ENCODE results near the gene WDR31.

Gene WDR31

GRCh38 chr9:113331780-113332179 lies 8.3 kb downstream of the WDR31 start:
- DNase-seq (ENCODE audit: low spot score), result no peak

DNA sequence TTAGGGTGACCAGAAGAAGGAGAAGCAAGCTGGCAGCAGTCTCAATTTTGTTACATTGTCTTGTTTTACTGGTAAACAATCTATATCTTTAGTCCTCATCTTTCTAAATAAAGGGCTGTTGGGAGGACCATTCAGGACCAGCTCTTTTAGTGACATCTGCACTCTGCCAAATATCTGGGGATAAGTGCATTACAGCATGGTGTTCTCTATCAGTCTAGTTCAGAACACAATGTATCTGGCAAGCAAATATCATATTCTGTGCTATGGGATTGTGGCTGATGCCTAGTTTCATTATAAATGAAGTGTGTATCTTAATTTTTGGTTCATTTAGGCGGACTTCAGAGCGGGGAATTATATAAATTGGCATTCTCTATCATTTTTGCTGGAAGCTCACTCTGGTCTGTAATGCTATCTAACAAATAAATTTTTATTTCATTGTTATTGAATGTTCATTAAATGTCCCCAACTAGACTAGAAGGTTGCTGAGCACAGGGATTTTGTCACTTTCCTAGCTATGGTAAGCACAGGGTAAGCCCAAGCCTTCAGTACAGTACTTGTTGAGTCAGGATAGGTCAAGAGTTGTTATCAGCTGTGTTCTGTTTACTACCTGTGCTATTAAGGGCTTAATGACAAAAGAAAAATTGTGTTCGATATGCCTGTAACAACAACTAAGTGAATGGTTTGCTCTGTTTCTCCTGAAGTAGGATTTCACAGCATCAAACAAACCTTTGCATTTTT lies 11.9 kb downstream of the WDR31 start:
- DNase-seq (ENCODE audit: low spot score), result no peak

GRCh38 chr9:113326230-113326629 lies 13.8 kb downstream of the WDR31 start:
- DNase-seq (ENCODE audit: low spot score), result no peak

DNA sequence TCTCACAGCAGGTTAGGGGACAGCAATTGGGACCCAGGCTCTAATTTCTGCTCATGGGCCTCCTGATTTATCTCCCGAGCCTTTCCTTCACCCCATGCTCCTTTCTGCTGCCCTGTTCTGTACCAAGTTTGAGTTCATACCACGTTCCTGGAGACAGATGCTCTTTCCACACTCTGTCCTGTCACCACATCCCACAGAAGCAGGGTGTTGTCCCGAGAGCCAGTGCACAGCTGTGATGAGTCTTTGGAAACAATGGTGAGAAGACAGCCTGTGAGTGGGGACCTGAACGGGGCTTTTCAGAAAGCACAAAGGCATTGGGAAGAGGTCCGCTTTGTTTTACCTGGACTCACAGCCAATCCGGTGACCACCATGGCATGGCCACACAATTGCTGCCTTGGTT lies 17.4 kb downstream of the WDR31 start:
- no peak for DNase-seq (ENCODE audit: low spot score)

DNA sequence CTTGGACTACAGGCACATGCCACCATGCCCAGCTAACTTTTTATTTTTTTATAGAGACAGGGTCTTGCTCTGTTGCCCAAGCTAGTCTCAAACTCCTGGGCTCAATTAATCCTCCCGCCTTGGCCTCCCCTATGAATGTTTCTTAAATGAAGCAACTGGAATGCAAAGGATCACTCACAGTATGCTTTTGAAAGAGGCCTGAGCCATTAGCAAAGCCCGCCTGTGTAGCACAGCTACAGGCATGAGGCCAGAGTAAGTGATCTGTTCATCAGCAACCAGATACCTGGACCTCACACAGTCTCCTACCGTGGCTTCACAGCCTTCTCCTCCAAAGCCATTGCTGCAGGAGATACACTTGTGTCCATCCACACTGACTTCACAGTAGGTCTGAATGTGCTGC lies 20.0 kb downstream of the WDR31 start:
- DNase-seq (ENCODE audit: low spot score), result no peak

DNA sequence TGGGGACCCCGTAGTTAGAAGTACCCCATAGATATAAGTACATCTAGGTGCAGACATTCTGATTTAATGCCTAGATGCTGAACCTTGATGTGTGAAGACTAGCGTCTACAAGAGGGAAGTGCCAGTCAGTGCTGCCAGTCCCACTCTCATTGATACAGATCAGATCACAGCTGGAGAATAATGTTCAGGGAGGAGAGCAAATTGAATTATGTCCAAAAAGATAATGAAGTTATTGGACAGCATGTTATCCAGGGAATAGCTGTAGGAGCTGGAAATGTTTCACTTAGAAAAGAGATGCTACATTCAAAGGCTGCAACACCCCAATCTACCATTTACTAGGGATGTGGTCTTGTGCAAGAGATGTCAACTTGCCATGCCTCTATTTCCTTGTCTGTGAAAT lies 21.0 kb downstream of the WDR31 start:
- DNase-seq (ENCODE audit: low spot score), result no peak

- no peak for DNase-seq (ENCODE audit: low spot score)
Measured at GRCh38 chr9:113317777-113318176, 22.3 kb downstream of the WDR31 start.

- DNase-seq (ENCODE audit: low spot score), result no peak
Measured at GRCh38 chr9:113316030-113316429, 24.0 kb downstream of the WDR31 start.

DNA sequence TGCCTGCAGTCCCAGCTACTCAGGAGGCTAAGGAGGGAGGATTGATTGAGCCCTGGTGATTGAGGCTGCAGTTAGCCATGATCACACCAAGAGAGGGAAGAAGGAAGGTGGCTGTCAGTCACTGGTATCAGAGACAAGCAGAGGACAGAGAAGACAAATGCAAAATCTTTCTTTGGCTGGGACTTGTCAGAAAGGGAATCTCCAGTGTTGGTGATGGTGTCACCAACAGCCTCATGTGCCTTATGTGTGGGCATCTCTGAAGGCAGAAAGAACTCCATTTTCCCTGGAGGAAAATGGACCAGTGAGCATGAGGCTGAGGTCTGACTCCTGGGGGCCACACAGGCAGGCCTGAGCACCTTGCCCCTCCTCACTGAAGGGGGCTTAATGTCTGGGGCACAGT lies 24.8 kb downstream of the WDR31 start:
- DNase-seq (ENCODE audit: low spot score), result no peak

DNA sequence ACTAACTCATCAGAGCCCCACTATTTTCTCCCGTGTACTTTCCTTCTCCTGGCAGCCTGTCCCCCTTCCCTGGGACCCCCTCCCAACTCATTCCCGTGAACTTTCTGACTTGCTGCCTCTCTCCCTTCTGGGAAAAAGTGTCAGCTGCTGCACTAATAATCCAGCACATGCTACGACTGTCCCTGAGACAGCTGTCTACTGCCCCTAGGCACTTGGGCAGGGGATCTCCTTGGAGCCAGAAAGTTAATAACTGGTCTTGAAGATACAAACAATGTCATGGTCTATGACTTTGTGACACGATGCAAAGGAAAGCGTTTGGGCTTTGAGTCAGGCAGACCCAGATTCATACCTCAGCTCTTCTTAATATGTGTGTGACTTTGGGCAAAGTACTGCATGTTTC lies 26.8 kb downstream of the WDR31 start:
- no peak for DNase-seq (ENCODE audit: low spot score)

DNA sequence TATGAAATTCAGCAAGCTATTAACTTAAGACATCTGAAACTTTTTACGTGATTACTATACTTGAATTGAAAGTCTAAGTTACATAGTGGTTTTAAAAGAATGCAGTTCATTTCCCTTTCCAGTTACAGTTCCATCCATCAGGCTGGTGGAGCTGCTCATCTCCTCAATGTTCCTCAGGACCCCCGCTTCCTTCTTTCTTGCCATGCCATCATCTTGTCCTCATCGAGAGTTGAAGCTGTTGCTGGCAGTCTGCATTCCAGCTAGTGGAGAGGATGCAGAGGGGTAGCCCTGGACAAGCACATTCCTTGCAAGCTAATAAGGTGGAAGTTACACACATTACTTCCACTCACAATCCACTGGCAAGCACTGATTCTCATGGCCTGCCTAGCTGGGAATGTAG lies 28.1 kb downstream of the WDR31 start:
- DNase-seq (ENCODE audit: low spot score), result peak; percentile 2

GRCh38 chr9:113310538-113310937 lies 29.5 kb downstream of the WDR31 start:
- DNase-seq (ENCODE audit: low spot score), result no peak

- peak; percentile 68 for DNase-seq (ENCODE audit: low spot score)
Measured at GRCh38 chr9:113309204-113309813, 30.8 kb downstream of the WDR31 start.

- DNase-seq (ENCODE audit: low spot score), result no peak
Measured at GRCh38 chr9:113307396-113307975, 32.6 kb downstream of the WDR31 start.

DNA sequence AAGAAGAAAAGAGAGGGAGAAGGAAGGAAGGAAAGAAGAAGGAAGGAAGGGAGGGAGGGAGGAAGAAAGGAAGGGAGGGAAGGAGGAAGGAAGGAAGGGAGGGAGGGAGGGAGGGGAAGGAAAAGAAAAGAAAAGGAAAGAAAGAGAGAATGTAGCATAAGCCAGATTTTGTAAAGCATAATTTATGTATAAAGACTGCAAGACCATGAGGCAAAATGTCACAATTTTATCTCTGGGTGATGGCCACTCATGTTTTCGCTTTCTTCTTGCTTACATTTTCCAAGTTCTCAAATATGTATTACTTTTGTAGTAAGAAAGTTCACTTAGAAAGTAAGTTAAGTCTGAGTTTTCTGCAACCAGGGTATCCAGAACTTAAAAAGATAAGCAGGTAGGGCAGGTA lies 33.5 kb downstream of the WDR31 start:
- DNase-seq (ENCODE audit: low spot score), result no peak

DNA sequence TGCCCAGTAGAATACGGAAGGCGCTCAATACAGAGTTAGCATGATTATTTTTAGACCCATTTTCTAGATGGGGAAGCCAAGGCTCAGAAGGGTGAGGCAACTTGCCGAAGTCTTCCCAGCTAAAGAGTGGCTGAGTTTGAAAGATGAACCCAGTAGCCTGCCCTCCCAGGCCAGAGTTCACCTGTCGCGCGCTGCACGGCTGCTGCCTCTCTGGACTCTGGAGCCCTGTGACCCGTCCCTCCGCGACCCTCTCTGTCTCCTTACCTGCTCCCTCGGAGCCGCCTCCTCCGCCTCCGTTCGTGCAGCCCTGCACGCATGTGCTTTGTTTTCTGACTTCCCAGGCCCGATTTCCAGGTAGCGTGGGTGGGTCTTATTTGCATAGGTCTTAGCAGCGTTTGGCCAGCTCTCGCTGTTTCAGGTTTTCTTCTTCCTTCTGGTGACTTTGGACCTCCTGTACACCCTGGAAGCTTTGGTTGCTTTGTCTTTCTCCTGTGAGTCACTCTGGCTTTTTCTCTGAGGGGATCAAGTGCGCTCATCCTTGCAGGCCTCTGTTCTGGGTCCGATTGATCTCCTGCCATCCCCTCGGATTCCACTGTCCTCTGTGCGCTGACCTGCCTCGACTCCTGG lies 37.2 kb downstream of the WDR31 start, which contains the start of gene RNF183:
TSS of gene RNF183 (minus strand) at position 585 of the 627 bp plus-strand sequence. CDS start 5,192 bp downstream, outside the sequence.
- DNase-seq (ENCODE audit: low spot score), result no peak

DNA sequence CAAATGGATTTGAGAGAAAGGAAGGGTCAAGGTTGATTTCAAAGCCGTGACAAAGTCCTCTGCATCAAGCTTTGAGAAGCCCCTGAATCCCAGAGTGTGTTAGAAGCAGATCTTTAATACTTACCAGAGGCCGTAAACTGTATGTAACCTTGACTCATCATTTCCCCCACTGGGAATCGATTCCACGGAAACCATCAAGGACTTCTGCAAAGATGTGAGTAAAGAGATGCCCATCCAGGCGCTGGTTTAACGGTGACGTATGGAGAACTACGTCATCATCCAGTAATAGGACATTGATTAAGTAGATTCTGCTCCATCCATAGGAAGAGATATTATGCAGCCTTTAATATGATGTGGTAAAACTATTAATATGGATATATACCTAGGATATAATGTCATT lies 38.5 kb downstream of the WDR31 start:
- DNase-seq (ENCODE audit: low spot score), result no peak

DNA sequence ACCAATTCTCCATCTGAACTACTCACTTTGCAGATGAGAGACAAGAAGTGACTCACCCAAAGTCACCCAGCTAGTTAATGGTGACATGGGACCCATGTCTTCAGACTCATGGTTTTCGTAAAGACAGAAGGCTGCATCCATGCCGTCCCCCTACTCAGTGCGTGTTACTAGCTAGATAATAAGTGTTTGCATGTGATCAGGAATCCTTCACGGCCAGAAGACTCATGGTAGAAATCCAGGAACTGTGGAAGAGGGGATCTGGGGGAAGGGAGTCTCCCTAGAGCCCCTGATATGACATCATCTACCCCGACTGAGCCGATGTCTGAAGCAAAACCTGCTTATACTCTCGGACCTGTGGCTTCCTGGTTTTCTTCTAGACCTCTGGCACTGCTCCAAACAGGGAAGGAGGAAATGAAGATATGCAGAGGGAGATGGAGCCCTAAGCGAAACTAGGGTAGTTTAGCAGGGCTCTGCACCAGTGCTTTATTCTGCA lies 40.2 kb downstream of the WDR31 start:
- DNase-seq (ENCODE audit: low spot score), result no peak

DNA sequence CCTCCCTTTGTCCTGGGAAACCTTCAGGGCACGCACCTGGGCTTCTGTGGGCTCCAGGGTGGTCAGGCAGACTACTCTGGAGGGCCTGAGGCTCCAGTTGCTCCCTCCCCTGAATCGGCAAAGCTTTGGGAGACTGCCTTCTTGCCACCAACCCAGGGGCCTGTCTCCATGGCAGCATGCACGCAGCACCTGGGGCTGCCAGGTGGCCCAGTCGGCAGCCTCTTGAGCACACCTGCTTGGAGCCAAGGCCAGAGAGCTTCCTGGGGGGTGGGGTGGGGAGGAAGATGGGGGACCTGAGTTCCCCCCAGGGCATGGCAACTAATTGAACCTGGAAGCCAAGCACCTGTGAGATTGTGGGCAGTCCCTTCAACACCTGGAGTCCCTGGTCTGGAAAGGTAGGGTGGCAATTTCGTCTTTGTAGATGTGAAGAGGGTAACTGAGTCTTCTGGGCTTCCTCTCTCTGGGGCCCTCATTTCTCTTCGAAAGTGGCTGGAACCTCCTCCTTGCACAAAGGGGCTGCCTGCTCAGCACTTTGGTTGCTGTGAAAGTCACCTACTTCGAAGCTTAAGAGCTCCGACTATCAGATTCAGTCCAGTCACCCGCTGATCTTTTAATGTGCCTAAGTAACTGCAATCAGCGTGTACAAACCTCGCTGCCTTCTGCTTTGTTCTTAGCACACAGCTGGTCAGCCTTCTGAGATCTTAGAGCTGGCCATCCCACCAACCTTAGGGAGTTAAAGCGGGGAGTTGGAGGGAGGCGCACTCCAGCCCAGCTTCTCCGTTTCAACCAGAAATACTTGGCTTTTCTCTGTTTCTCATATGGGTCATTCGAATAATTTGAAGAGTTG lies 40.9 kb downstream of the WDR31 start:
- DNase-seq (ENCODE audit: low spot score), result no peak

- no peak for DNase-seq (ENCODE audit: low spot score)
Measured at GRCh38 chr9:113298311-113298710, 41.8 kb downstream of the WDR31 start.

DNA sequence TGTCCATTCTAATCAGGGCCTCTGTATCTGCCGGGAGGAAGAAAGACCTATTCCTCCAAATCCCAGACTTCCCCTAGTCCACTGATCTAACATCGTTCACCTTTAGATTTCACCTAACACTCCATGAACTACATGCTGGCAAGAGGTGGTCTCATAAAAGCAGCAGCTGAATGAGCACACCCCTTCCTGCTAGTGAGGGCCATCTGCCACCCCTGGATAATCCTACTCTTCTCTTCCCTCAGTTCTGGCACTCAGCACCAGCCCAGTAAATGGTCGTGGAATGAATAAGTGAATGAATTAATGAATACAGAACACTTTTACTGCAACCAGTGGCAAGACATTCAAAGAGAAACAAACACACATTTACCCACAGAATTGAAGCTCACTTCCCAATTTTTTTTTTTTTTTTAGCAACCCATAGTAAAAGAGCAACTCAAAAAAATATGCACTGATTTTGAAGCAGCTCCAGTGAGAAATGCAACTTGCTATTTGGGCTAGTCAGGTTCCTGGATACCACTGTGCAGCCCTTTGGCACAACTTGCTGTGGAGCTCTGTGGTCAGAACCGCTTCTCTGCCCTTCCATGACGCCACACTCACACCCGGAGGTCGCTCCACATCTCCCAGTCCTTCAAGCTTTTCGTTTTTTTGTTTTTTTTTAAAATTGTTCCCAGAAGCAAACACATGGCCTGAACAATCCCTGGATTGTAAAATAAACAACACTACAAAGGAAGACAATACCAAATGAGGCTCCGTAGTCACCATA lies 43.1 kb downstream of the WDR31 start:
- no peak for DNase-seq (ENCODE audit: low spot score)

All from AG08395 (cell line).